GM12875 (cell line): ENCODE results near the gene CCDC92.

Experiments used
- H3K4me3 ChIP-seq: one replicate; pipeline ENCODE4 v1.5.1; 2011; ENCODE audit warnings: low read depth, low read length, control low read depth
- TF ChIP-seq, protein P1 (sequence below): IDR thresholded peaks from 2 replicates; pipeline ENCODE4 v1.5.1; 2011; ENCODE audit warnings: low read depth, mild to moderate bottlenecking, control low read depth, inconsistent platforms, low read length, moderate library complexity, borderline replicate concordance; ENCODE audit not compliant: insufficient read depth

Gene CCDC92

DNA sequence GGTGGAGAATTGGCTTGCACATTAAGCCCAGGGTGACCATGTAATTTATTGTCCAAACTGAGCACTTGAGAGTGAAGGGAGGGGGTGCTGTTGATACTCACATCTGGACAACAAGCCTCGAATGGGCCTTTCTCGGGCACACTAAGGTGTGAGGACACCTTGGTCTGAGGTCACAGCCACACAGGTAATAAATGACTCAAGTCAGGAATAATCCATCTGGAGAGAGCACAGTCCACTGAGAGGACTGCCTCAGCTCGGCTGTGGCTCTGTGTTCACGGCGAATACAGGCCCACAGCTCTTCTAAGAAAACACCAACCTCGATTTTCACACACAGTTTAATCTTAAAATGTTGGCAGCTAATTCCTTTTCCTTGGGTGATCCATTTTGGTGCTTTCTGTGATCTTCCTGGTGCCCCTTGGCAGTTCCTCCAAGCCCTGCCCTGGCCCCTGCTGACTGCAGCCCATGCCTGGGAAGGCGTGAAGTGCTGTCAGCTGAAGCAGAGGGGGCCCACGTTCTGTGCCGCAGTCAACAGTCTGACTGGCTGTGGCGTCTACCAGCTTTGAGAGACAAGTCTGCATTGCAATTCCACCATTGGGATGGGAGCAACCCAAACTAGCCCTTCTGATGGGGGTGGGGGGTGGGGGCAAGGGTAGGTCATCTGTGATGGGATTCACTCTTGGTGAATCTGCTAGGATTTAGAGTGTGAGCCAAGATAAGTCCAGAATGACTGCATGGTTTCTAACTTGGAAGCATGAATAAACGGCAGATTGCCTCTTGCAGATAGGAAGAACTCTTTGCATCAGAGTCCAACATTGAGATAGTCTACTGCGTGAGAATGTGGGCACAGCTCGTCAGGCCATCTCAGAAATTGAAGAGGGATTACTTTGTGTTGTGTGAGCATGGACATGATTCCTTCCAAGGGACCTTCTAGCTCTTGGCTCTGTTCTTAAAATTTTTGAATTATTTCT, 43.1 kb upstream of the CCDC92 start:
- TF ChIP-seq, protein P1, sequence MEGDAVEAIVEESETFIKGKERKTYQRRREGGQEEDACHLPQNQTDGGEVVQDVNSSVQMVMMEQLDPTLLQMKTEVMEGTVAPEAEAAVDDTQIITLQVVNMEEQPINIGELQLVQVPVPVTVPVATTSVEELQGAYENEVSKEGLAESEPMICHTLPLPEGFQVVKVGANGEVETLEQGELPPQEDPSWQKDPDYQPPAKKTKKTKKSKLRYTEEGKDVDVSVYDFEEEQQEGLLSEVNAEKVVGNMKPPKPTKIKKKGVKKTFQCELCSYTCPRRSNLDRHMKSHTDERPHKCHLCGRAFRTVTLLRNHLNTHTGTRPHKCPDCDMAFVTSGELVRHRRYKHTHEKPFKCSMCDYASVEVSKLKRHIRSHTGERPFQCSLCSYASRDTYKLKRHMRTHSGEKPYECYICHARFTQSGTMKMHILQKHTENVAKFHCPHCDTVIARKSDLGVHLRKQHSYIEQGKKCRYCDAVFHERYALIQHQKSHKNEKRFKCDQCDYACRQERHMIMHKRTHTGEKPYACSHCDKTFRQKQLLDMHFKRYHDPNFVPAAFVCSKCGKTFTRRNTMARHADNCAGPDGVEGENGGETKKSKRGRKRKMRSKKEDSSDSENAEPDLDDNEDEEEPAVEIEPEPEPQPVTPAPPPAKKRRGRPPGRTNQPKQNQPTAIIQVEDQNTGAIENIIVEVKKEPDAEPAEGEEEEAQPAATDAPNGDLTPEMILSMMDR: no peak

DNA sequence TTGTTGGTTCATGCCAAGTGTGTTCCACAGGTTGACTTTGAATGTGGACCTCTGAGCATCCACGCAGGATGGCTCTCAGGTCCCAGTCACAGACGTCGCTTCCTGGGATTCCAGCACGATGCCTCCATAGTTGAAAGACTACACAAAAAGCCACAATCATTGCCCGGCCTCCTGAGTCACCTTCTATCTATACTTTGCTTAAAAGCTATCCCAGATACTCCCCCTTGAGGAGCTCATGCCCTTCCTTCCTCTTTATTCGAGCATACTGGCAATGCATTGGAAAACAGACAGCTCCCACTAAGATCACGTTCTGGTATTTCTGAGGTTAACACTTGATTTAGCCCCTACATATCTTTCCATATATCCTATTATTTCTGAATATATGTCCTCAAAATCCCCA, 40.4 kb upstream of the CCDC92 start:
- TF ChIP-seq, protein P1: no peak
- H3K4me3 ChIP-seq: no peak overlapping the region

More for the DNA sequence above, 43.1 kb upstream of the CCDC92 start:
- H3K4me3 ChIP-seq: no peak overlapping the region

DNA sequence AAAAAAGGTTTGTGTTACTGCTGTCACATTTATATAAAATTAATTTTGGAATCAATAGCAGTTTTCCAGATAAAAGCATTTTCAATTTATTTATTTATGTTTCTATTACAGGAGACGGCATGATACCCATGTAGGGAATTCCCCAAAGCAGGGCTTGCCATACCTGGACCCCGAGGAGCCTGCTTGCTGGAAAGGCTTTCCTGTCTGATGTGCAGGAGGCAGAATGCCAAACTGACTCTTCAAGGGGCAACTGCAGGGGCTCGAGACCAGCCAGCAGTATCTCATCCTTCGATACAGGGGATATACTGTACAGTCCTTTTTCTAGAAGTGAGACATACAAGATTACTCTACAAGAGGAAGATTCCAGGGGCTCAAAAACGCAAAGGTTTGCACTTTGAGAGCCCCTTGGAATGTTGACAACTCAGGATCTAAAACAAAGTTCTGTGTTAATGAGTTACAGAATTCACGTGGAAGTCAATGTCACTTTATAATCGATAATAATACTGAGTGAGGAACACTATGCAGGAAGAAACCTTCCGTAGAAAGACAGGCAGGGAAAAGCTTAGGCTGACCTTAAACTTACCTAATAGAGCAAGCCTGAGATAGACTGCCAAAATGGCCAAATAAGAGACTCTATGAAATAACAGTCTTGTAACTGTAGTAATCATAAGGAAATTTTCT, 38.9 kb upstream of the CCDC92 start:
- no peak overlapping the region for H3K4me3 ChIP-seq
- TF ChIP-seq, protein P1: no peak

DNA sequence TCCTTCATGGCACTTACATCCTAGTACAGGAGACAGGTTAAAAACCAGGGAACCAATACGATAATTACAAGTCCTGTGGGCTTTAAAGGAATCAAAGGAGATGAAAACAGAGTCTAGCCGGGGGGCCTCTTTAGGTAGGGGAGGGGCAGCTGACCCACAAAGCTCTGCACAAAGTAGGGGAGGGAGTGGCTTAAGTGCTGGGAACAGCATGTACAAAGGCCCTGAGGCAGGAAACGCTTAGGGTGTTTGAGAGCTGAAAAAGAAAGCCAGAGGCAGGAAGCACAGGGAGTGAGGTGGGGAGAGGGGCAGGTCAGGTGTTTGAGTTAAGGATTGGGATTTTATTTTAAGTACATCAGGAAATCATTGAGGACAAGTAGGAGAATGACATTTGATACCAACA, 38.1 kb upstream of the CCDC92 start:
- H3K4me3 ChIP-seq: no peak overlapping the region
- TF ChIP-seq, protein P1: no peak

DNA sequence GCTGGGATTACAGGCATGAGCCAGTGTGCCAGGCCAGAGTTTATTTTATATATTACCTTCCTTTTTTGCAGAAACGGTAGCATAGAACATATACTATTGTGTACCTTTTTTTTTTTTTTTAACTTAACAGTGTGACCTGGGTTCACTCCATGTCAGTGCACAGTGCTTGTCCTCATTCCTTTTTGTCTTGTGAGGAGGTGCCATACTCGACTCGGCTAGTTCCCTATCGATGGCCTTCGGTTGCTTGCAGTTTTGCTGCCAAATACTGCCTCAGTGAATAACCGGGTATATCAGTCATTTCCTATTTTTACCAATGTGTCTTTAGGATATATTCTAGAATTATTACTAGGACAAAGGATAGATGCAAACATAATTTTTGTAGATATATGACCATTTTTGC, 37.1 kb upstream of the CCDC92 start:
- TF ChIP-seq, protein P1: no peak
- H3K4me3 ChIP-seq: no peak overlapping the region

DNA sequence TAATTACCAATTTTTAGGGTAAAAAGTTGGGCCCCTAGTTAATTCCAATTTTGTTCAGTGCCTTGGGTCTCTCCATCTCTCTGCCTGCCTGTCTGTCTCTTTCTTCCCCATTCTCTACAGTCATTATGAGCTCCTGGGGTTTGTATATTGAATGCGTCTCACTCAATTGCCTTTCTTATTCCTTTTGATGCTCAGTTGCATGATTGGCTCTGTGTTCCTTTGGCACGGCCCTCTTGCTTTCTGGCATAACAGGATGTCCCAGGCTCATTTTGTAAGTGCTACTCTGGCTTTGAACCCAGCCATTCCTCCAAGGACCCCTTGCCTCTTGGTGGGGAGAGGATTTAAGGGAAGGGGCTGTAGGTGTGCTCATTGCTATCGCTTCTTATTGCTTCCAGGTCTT, 36.0 kb upstream of the CCDC92 start:
- TF ChIP-seq, protein P1: no peak
- no peak overlapping the region for H3K4me3 ChIP-seq
